ENCODE results near the gene NKAIN2. TPM values are rescaled to one million over a fixed set of nuclear protein-coding genes. Genes with fewer than 3 reads are reported as not detected.
"Not testable (repeated sequence)": the region's sequence is repeated elsewhere in the genome, so short reads cannot be mapped to it uniquely, and the experiment has no call there.

Gene NKAIN2
- total RNA-seq, 1 experiment from 2014 or later: 0.23 TPM

- no peak for DNase-seq (ENCODE audit: low spot score)
These were observed 515.7 kb downstream of the NKAIN2 start for GRCh38 chr6:124319410-124319809.

DNA sequence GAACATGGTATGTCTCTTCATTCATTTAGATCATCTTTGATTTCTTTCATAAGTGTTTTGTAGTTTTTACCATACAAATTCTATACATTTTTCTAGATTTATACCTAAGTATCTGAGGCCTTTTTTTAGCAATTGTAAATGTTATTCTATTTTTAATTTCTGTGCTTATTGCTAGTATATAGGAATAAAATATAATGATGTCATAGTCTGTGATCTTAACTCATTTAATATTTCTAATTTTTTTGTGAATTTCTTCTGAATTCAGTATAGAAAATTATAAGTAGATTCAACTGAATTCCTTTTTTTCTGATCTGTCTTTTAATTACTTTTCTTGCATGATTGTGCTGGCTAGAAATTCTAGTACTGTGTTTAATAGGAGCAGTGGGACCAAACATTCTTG, 520.6 kb downstream of the NKAIN2 start:
- DNase-seq (ENCODE audit: low spot score): no peak

- no peak for DNase-seq (ENCODE audit: low spot score)
These were observed 526.5 kb downstream of the NKAIN2 start for GRCh38 chr6:124330197-124330596.

GRCh38 chr6:124334359-124334758, 530.7 kb downstream of the NKAIN2 start:
- no peak for DNase-seq (ENCODE audit: low spot score)

DNA sequence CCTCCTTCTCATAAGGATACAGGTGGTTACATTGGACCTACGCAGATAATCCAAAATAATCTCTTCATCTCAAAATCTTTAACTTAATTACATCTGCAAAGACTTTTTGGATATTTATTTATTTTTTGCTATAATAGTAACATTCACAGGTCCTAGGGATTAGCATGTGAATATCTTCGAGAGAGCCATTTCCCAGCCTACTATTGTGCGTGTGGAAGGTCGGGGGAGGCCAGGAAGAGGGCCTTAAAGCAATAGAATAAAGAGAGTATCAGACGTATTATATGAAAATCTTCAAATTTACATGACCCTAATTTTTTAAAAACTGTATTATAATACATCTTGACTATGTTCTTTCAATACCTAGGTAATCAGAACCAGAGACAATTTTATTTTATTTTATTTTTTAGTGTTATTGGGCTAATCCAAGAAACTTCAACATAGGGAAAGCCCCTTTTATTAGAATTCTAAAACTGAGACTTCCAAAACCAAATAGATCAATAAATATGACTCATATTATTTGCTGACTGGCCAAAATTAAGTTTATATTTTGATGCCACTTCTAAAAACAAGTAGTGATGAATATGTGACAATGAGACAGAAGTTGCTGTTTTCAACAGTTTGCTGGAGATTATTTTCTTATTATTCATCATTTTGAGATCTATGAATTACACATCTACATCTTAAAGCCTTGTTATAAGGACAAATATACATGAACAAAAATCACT, 536.1 kb downstream of the NKAIN2 start:
- DNase-seq (ENCODE audit: low spot score): no peak

GRCh38 chr6:124348339-124348738, 544.7 kb downstream of the NKAIN2 start:
- DNase-seq (ENCODE audit: low spot score): not testable (repeated sequence)

GRCh38 chr6:124355146-124355545, 551.5 kb downstream of the NKAIN2 start:
- DNase-seq (ENCODE audit: low spot score): no peak

GRCh38 chr6:124356276-124356810, 552.7 kb downstream of the NKAIN2 start:
- no peak for DNase-seq (ENCODE audit: low spot score)

GRCh38 chr6:124356811-124357210, 553.1 kb downstream of the NKAIN2 start:
- no peak for DNase-seq (ENCODE audit: low spot score)

- no peak for DNase-seq (ENCODE audit: low spot score)
These were observed 564.5 kb downstream of the NKAIN2 start for GRCh38 chr6:124368131-124368530.

GRCh38 chr6:124371974-124372475, 568.4 kb downstream of the NKAIN2 start:
- DNase-seq (ENCODE audit: low spot score): no peak

DNA sequence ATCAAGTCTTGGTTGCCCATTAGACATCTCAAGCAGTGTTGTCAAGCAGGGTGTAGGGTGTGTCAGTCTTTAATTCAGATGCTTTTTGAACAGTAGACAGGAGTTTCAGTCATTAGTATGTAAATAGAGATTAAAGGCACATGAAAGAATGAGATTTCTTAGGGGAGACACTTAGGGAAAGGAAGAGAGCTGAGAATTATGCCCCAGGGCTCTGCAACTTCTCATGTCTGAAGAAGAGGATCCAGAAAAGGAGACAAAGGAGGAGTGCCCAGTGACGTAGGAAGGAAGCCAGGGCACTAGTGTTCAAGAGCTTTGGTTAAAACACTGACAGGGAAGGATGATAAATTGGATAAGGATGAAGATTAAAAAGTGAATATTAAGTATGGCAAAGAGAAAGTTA, 569.7 kb downstream of the NKAIN2 start:
- no peak for DNase-seq (ENCODE audit: low spot score)

- DNase-seq (ENCODE audit: low spot score): no peak
These were observed 585.5 kb downstream of the NKAIN2 start for GRCh38 chr6:124389127-124389526.

GRCh38 chr6:124393536-124393935, 589.9 kb downstream of the NKAIN2 start:
- peak; percentile 43 for DNase-seq (ENCODE audit: low spot score)

DNA sequence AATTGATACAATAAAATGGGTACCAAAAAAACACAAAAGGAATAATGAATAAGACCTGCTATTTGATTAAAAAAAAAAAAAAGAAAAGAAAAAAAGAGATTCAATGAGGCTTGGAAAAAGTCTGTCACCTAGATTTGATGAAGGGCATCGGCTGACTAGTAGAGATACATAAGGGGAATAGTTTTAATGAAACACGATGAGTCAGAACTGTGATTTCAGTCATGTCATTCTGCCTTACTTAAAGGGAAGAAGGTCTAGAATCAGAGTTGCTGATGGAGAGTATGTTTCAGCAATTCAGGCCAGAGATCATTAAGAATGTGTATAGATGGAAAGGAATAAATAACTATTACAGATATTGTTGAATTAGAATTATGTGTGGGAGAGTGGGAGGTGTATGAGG, 592.7 kb downstream of the NKAIN2 start:
- no peak for DNase-seq (ENCODE audit: low spot score)

DNA sequence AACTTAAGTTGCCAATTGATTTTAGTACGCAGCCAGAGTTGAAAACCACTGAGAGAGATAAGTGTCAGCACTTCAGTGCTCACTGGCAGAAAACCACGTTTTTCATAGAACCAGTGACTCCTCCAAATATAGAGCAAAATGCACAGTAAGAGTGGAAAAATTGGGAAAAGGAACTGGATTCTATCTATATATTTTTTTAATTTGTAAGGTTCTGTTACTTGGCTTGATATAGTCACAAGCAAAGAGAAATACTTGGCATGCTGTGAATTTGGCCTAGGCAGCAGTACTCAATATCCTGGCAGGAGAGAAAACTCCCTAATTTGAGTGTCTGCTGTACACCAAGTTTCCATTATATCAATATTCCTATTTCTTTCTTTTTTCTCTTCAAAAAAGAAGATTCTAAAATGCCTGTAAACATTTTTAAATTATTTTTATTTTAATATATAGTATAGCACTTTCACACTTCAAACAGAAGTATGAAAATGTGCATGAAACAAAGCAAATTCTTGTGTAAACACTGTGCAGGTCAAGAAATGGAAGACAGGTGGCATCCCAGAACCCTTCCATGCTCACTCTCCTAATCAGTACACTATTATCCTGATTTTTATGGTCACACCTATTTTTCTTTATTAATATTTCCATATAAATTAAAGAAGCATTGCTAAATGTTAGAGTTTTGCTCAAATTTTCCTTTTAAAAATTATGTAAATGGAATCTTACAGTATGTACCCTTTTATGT, 596.8 kb downstream of the NKAIN2 start:
- DNase-seq (ENCODE audit: low spot score): no peak

- not testable (repeated sequence) for DNase-seq (ENCODE audit: low spot score)
These were observed 606.8 kb downstream of the NKAIN2 start for GRCh38 chr6:124410425-124410824.

DNA sequence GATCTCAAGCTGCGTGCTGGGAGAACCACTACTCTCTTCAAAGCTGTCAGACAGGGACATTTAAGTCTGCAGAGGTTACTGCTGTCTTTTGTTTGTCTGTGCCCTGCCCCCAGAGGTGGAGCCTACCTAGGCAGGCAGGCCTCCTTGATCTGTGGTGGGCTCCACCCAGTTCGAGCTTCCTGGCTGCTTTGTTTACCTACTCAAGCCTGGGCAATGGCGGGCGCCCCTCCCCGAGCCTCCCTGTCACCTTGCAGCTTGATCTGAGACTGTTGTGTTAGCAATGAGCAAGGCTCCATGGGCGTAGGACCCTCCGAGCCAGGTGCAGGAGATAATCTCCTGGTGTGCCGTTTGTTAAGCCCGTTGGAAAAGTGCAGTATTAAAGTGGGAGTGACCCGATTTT, 609.0 kb downstream of the NKAIN2 start:
- DNase-seq (ENCODE audit: low spot score): not testable (repeated sequence)

DNA sequence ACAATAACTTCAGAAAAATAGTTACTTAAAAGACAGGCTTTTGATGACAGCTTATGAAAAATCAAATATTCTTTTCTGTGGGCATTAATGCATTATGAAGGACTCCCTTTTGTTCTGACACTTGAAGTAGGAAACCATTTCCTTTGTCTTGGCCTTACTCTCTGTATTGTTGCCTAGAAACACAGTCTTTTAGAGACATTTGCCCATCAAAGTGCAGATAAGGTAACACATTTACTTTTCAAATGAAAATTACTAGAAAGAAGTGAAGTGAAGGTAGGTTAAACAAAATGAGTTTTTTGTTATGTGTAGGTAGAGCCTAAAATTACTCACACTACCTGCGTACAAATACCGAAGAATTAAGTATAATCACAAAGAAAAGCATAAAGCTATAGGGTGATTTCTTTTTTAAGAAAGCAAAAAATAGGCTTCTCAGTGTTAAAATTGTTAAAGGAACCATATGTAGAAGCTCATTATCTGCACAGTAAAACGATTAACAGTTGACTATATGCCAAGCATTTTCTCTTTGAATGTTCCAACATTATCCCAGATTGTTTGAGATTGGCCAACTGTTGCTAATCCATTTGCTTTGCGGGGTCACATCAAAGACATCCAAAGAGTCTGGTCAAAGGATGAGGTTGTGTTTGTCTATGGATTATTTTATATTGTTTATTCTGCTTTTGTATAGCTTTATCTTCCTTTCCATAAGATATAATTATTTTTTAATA, 616.6 kb downstream of the NKAIN2 start:
- no peak for DNase-seq (ENCODE audit: low spot score)

- no peak for DNase-seq (ENCODE audit: low spot score)
These were observed 620.0 kb downstream of the NKAIN2 start for GRCh38 chr6:124423621-124424020.

- DNase-seq (ENCODE audit: low spot score): no peak
These were observed 627.2 kb downstream of the NKAIN2 start for GRCh38 chr6:124430740-124431318.

DNA sequence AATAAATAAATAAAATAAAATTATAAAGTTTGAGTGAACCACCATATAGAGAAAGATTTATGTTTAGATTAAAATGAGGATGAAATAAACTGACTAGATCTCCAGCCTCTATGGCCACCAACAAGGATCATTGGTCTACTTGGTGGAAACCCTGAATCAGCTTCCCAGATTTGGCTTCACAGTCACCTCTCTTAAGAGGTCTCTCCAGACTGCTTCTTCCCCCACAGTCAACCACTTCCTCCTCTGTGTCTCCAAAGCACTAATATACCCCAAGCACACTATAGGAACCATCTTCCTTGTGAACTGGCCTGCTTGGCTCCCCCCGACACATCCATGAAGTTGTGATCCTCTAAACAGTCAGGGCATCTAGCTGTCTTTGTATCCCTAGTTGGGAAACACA, 629.0 kb downstream of the NKAIN2 start:
- no peak for DNase-seq (ENCODE audit: low spot score)
